HG02981 (cell line): ENCODE data around the gene MPST.
A peak's percentile ranks its signal among the peaks of the same experiment; 100 is the strongest.

Experiments used
- ATAC-seq: cut with Tn5 transposase; IDR thresholded peaks from one replicate; pipeline ENCODE4 v1.9.1; 2021; ENCODE audit warnings: mild to moderate bottlenecking, moderate library complexity; ENCODE audit not compliant: unreplicated experiment

The MPST gene

GRCh38 chr22:37043828-37044538 is 24.4 kb downstream of the MPST start:
- no peak for ATAC-seq

- ATAC-seq = no peak
Measured at GRCh38 chr22:37044634-37045625, 25.4 kb downstream of the MPST start.

- no peak for ATAC-seq
Measured at GRCh38 chr22:37045958-37046357, 26.4 kb downstream of the MPST start.

GRCh38 chr22:37046589-37046988 is 27.0 kb downstream of the MPST start:
- no peak for ATAC-seq

- ATAC-seq = no peak
Measured at GRCh38 chr22:37047006-37047405, 27.5 kb downstream of the MPST start.

GRCh38 chr22:37048133-37048532 is 28.6 kb downstream of the MPST start:
- no peak for ATAC-seq

GRCh38 chr22:37049224-37049623 is 29.7 kb downstream of the MPST start:
- ATAC-seq = no peak

- ATAC-seq = no peak
Measured at GRCh38 chr22:37050913-37051312, 31.4 kb downstream of the MPST start.

GRCh38 chr22:37051391-37052385 is 32.1 kb downstream of the MPST start, which contains the start of gene KCTD17:
KCTD17 (plus strand) TSS chr22:37051742; CDS start chr22:37051761, 19 bp downstream.
- ATAC-seq = peak; percentile 86

GRCh38 chr22:37052386-37053309 is 33.1 kb downstream of the MPST start:
- no peak for ATAC-seq

GRCh38 chr22:37053310-37054055 is 33.9 kb downstream of the MPST start:
- ATAC-seq = no peak

GRCh38 chr22:37054056-37054395 is 34.5 kb downstream of the MPST start:
- no peak for ATAC-seq

- ATAC-seq = no peak
Measured at GRCh38 chr22:37054600-37055365, 35.2 kb downstream of the MPST start.

GRCh38 chr22:37056246-37056645 is 36.7 kb downstream of the MPST start:
- ATAC-seq = no peak

GRCh38 chr22:37057226-37057625 is 37.7 kb downstream of the MPST start:
- ATAC-seq = no peak

GRCh38 chr22:37057796-37058510 is 38.4 kb downstream of the MPST start:
- no peak for ATAC-seq

GRCh38 chr22:37058917-37059701 is 39.6 kb downstream of the MPST start:
- no peak for ATAC-seq
